ENCODE measurements around the gene TSHZ1.

TSHZ1 gene

DNA sequence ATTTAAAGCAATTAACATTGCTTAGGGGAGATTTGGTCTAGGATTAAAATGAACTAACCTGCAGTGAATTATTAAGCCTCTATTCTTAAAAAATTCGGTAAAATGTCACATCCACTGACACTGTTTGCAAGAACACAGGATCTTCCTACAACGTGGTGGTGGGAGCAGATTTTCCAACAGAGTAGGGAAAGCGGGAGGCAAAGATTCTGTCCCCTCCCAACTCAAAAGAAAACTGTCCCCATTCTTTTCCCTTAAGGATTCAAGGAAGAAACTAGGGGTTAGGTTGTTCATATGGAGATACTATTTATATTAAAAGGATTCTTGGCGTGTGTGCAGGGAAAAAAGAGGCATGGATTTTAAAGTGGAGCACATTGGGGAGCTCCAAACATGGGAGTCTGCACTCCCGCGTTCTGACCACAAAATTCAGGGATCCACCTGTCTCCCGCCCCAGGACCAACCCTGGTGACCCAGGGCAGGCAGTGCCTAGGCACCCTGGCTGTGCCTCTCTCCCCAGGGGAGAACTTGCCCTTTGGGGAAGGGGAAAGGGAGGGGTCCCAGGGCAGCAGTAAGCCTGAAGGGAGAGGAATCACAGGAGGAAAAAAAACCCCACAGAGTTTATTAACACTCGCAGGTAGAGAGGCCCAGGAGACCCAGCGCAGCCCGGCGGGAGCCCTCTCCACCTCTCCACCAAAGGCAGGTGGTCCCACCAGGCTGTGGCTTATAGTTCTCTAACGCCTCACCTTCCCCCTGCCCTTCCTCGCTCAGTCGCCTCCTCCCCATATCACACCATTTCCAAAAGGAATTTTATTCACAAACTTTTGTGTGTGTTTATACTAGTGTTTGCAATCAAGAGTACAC, 3.9 kb upstream of the TSHZ1 start:
- DNase-seq (ENCODE audit: low spot score) = no peak
- no peak for FAIRE-seq

DNA sequence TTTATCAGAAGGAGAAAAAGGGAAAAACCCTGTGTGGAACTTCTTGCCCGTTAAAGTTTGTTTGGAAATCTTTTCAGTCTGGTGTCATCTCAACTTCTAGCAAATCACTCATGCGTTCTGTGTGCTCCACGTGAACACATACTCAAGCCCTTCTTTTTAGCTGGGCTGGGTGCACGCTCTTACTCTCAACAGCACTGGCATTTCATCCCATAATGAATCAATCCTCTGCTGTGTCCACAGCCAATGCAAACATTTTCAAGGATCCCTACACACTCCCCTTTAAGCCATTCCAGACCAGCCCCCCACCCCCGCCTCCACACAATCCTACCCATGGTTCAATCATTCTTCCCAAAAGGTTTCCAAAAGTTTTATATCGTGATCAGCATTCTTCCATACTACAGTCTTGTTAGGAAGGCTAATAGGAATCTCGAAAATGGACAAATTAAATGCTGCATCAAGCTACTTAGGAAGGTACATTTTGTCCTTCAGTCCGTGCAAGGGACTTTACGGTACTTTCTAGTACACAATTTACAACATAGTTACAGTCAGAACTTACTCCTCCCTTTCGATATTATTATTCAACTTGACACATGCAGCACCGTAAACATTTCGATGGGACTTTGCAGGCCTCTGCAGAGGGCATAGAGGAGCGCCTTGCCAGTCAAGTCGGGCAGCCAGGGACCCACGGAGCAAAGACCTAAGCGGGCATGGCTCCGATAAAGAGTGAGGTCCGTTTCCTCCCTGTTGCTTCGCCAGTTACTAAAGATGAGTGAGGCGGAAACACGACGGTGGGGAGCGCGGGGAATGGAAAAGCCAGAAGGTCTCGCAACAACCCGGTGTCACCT, 3.1 kb upstream of the TSHZ1 start:
- DNase-seq (ENCODE audit: low spot score) (peak; percentile 13), FAIRE-seq (no peak)

DNA sequence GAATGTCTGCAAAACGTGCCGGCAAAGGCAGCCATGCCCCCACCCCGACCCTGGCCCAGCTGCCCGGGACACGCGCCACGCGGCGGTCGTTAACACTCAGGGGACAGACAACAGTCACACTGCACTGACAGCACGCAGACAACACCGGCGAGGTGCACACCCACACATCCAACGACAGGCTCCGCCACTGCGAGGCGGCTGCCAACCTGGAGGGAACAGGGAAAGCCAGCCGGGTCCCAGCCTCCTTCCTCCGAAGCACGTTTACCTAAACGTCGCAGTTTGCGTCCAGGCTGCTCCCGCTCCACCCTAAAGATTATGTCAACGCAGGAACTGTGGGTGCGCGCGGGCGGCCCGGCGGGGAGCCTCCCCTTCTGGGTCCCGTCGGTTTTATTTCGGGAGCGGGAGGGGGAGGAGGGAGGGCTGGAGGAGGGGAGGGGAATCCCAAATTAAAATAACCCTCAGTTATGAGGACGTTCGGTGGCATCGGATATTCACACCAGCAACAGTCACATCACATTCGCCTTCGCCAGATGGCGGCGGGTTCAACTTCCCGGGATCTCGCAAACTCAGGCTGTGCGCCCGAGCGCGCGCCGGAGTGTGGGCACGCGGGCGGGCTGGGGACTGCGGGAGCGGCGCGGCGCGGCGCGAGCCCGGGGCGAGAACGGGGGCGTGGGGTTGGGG, 2.3 kb upstream of the TSHZ1 start:
- peak; percentile 46 for DNase-seq (ENCODE audit: low spot score)
- no peak for FAIRE-seq

DNA sequence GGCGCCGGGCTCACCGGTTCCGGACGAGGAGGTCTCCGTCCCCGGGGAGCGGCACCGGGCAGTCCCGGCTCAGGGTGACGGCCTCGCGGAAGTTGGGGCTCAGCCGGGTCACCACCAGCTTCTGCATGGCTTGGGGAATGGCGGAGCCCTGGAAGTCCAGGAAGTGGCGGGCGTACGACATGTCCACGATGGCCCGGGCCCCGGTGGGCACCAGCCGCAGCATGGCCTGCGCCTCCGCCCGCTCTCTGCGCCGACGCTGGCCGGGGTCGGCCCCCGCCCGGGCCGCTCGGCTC, 1.8 kb upstream of the TSHZ1 start:
- no peak for FAIRE-seq
- DNase-seq (ENCODE audit: low spot score) = no peak

DNA sequence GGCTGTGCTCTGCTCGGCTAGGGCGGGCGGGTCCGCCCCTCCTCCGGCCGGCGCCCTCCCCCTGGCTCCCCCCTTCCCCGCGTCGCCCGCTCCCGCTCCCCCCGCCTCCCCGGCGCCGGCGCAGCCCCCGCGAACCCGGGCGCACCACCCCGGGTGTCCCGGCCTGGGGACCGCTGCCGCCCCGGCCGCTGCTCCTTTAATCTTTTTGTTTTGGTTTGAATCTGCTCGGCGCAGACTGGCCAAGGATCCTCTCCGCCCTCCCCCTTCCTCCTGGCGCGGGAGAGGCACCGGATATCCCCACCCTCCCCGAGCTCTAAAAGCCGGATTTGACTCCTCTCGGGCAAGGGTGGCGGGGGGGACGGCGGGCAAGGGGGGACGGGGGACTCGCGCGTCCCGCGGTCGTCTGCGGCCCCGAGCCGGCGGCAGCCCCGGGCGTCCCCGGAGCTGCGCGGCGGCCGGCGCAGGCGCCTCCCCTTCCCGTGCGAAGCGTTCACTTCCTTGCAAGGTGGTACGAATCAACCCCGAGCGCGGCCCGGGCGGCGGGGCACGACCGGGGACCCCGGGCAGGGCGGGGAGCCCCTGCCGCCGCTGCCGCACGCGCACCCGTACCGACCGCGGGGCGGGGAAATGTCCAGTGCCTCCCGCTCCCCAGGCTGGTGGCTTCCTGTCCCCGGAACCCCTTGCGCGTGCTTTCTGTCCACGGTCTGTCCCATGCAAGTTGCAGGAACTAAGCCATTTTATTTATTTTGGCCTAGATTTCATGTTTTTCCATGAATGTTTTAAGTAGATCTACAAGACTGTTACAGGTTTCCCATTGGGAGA, 1.3 kb upstream of the TSHZ1 start, which contains the start of gene PTGR3:
TSS of gene PTGR3 (minus strand) at position 11 of the 822 bp plus-strand sequence. CDS start 81 bp downstream, outside the sequence.
- DNase-seq (ENCODE audit: low spot score) (peak; percentile 84), FAIRE-seq (no peak)

DNA sequence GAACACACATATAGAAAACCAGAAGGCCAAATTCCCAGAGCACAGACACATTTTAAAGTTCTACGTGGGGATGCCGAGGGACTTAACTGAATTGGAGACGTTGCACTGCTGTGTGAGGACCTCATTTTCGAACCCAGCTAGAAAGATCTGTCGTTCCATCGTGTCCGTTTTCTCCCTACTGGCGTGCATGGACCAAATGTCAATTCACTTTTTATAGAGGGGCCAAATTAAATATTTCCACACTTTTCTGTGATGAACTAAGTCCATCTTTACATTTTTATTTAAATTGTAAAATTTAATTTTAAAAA, 692 bp upstream of the TSHZ1 start:
- peak; percentile 13 for DNase-seq (ENCODE audit: low spot score)

DNA sequence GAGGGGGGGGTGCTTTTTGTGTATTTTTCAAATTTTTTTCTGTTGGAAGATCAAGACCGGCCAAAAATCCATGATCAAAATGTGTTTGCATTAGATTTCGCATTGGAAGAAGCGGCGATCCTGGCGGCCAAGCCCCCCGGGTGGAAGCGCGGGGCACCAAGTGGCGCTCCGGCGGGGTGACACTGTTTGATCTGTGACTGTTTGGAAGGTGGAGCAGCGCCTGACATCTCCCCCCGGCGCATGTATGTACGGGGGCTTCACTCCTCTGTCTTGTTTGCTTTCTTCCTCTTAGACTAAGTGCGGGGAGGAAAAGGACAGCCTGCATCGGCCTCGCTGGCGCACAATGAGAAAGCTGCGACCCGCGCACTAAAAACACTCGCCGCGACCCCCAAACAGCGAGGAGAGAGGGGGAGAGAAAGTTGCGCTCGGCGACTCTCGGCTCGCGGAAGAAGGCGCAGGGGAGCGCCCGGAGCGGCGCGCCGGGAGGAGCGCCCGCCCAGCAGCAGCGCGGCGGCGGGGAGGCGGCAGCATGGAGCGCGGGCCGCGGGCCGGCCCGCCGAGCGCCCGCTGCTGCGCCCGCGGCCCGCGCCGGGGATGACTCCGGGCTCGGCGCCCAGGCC, 515 bp downstream of the TSHZ1 start:
- DNase-seq (ENCODE audit: low spot score) (peak; percentile 23), FAIRE-seq (no peak)

More for the DNA sequence above, 692 bp upstream of the TSHZ1 start:
- FAIRE-seq = no peak

DNA sequence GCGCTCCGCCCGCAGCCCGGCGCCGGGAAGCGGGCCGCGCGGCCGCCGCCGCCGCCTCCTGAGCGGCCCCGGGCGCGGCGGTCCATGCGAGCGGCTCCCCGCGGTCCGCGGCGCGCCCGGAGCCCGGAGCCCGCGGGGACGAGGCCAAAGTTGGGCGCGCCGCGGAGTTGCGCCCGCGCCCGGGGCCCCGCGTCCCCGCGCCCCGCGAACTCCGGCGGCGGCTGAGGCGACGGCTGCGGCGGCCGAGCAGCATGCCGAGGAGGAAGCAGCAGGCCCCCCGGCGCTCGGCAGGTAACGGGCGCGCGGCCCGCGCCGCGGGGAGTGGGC, 992 bp downstream of the TSHZ1 start:
- FAIRE-seq = no peak
- DNase-seq (ENCODE audit: low spot score) = peak; percentile 16

DNA sequence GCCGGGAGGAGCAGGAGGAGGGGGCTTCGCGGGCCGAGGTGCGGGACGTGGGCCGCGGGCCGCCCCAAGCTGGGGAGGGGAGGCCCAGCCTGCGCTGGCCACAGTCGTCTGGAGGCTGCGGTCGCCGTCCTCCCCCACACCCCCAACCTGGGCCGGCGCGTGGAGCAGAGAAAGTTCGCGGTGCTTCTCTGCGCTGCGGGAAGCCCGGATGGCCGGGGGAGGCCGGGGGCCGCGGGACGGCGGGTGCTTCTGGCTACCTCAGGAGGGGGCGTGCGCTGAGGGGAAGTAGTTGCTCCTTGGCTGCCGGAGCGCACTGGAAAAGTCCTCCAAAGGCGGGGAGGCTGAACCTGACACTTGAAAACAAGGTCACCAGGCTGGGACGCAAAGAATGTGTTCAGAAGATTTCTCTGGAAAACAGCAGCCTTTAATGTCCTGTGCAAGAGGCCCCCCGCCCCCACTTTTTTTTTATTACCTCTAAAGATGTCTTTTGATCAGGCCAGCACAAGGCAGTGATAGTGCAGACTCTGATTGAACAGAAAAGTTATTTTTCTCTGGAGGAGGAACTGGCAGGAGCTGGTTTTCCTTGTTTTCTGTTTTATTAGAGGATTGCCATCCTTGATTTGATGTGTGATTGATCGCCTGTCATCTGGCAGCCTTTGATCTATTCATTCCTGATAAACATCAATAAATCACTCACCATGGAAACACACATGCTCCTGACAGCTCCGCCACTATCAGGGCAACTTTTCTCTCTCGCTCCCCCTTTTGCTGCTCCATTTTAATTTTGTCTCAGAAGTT, 1.6 kb downstream of the TSHZ1 start:
- FAIRE-seq = no peak
- DNase-seq (ENCODE audit: low spot score) = peak; percentile 27

DNA sequence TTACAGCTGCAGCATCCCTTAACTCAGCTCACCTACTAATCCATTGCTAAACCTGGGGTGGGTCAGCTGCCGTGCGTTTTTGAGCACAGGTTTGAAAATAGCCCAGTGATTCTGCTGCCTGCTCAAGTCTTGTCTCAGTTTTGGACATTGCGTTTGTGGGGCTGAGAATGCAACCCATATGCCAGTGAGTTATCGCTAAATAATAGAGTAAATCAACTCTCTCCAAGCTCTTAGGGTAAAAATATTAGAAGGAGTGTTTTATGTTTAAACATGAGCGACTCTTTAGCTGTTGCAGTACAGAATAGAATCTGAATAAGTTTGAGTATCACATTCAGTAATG, 2.1 kb downstream of the TSHZ1 start:
- DNase-seq (ENCODE audit: low spot score) = no peak
- no peak for FAIRE-seq

DNA sequence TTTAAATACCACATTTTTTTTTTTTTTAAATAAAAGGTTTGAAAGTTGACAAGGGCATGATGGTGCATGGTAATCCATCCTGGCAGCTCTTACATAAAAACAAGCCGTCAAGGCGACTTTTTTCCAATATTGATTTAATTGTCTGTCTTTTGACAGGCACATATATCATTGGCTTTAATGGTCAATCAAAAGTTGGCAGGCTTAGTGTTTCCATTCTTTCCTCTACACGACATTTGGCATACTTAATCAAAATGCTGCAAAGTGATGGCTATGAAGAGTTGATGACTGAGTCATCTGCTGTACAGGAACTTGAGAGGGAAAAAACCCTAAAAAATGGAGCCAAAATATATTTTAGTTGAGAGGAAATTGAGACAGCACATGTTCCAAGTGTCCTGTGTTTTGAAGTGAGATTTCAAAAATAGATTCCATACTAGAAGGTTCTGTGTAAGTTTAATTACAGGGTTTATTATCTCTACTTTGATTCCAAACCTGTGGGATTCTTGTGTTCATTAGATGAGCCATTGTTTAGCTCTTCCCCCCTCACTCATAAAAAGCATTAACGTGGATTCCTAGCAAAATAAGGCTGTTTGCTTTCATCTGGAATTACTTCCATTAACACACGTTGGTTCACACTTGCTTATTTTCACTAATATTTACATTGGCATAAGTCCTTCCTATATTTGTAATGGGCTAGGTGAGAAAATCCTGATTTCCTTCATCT, 3.2 kb downstream of the TSHZ1 start:
- FAIRE-seq = no peak
- no peak for DNase-seq (ENCODE audit: low spot score)

DNA sequence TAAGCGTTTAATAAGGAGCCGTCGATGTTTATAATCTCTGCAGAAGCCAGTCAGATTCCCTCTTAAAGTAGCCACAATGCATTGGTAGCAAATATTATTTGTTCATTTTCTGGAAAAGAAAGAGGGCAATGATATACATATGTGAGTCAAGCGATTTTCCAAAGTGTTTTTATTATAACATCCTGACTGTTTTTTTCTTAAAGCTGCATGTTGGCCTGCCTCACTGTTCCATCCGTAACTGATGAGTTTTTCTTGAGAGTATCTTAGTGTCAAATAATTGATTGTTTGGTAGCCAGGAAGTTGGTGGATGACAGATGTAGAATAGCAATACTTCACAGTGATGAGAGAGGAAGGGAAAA, 3.7 kb downstream of the TSHZ1 start:
- FAIRE-seq = no peak

DNA sequence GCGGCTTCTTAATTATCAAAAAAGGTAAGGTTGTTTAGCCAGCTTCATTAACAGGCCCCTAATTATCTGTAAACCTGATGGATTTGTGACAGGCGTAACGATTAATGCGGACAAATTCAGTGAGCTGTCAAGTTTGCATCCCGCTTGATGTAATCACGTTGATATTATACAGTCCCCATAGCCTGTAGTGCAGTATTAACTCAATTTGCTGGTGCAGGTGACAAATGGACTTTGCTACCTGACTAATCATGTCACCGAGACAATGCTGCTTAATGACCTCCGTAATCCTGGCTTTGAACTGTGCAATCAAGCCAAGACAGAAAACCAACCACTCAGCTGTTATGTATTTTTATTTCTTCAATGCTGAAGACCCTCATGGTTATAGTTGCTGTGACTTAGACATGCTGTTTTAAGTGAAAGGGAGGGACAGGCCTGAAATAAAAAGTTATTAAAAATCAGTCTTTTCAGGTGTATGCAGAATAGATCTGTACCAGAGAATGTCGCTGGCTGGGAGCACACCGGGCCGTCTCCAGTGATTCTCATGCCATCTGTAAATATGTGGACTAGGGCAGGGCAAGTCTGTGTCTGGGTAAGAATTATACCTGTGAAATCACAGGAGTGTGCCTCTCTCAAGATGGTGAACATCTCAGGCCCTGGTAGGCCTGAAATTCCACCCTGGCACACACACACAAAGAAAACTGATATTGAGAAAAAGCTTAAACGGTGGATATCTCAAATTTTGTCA, 4.3 kb downstream of the TSHZ1 start:
- DNase-seq (ENCODE audit: low spot score) = no peak
- no peak for FAIRE-seq

More for the DNA sequence above, 3.7 kb downstream of the TSHZ1 start:
- no peak for DNase-seq (ENCODE audit: low spot score)

DNA sequence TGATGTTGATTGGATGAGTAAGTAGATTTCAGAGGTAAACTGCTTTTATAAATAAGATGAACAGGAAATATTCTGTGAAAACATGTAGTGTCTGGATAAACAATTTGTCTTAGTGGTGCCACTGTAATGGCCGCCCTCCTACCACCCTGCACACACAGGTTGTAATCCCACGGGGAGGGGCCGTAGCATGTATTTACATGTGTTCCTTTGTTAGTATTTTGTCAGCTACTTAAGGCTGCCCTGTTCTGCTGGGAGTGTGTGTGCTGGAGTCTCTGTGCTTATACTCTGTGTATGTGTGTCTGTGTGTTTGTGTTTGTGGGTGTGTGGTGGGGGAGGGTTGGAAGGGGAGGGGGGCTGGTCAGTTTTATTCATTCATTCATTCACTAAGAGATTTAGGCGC, 5.1 kb downstream of the TSHZ1 start:
- no peak for FAIRE-seq

DNA sequence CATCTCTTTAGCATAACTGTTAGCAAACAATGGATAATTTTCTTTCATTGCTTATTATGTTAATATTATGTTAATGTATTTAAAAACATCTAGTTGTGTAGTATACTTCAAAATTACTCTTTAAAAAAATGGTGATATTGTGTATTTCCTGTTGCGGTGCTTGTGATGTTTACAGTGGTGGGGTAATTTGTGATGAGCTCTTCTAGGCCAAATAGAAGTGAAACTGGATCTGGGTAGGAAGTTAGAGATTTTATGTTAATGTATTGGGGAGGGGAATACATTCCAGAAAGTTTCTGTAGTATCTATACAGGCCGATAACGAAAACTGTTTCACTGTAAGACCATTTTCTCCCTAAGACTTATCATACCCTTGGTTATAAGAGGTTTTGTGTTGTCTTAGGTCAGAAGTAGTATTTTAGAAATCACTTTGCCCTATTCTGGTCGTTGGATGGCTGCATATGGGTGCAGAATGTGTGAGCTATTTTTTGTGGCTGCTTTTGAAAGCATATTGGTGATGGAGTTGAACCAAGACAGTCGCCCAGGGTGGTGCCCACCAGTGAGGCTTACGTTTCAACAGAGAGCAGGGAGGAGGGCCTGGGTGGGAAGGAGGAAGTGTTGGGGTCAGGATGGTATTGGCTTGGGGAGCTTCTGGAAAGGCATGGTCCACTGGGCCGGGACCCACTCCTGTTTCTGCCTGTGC, 5.8 kb downstream of the TSHZ1 start:
- no peak for FAIRE-seq

More for the DNA sequence above, 5.1 kb downstream of the TSHZ1 start:
- DNase-seq (ENCODE audit: low spot score) = no peak

DNA sequence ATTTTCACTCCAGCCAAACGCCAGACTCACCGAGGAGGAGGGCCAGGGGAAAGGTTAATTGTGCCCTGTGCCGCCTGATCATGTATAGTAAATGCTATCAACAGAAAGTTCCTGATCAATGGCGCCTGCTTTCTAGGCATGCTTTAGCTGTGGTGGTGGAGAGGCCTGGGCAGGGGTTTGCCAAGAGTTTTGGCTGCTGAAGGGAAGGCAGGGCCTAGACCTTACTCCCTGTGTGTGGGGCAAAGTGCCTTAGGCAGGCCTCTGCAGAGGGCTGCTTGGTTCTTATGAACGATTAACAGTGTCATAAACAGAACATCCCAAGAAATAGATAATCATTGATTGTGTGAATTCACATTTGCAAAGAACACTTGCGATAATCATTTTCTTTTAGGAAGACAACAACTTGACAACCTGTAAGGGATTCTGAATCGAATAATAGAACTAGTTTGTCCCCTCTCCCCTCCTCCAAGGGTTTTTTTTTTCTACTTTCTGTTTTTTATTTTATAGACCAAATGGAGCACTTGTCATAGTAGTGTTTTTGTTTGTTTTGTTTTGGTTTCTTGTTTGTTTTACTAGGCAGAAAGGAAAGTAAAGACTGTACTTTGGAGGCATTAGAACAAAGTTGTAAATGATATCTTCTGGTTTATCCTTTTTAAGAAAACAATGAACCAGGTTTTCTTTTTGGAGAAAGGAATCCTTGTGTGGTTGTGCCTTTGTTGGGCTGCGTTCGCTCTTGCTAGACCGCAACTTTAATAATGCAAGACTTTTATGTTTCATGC, 6.5 kb downstream of the TSHZ1 start:
- FAIRE-seq = no peak
- no peak for DNase-seq (ENCODE audit: low spot score)

More for the DNA sequence above, 5.8 kb downstream of the TSHZ1 start:
- no peak for DNase-seq (ENCODE audit: low spot score)
